Measurements from ENCODE around the gene DNAJB2.

DNA sequence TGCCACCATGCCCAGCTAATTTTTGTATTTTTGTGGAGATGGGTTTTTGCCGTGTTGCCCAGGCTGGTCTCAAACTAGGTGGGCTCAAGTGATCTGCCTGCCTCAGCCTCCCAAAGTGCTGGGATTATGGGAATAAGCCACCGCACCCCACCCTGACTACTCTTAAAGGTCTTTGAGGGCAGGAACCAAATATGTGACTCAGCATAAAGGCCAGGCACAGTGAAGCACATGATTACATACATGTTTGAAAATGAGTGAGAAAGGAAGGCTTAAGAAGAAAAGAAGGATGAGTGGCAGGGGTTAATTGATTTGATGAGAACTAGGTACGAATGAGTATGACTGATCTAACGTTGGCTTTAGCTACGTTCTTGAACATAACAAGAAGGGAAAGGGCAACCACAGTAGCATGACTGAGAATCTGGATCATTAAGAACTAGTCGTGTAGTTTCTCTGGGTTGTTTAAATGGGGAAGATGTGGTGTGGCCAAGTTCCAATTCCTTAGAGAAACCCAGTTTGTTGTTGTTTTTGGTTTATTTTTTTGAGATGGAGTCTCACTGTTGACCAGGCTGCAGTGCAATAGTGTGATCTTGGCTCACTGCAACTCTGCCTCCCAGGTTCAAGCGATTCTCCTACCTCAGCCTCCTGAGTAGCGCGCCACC is 46.6 kb downstream of the DNAJB2 start:
- TF ChIP-seq, protein P1, sequence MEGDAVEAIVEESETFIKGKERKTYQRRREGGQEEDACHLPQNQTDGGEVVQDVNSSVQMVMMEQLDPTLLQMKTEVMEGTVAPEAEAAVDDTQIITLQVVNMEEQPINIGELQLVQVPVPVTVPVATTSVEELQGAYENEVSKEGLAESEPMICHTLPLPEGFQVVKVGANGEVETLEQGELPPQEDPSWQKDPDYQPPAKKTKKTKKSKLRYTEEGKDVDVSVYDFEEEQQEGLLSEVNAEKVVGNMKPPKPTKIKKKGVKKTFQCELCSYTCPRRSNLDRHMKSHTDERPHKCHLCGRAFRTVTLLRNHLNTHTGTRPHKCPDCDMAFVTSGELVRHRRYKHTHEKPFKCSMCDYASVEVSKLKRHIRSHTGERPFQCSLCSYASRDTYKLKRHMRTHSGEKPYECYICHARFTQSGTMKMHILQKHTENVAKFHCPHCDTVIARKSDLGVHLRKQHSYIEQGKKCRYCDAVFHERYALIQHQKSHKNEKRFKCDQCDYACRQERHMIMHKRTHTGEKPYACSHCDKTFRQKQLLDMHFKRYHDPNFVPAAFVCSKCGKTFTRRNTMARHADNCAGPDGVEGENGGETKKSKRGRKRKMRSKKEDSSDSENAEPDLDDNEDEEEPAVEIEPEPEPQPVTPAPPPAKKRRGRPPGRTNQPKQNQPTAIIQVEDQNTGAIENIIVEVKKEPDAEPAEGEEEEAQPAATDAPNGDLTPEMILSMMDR (IDR thresholded peaks at IDR 0.05): no peak
- TF ChIP-seq POLR2AphosphoS5 (IDR thresholded peaks at IDR 0.05): no peak

All from sigmoid colon (tissue), 4 donors.